ENCODE data around the gene SF3B3.

- TF ChIP-seq, protein P1, sequence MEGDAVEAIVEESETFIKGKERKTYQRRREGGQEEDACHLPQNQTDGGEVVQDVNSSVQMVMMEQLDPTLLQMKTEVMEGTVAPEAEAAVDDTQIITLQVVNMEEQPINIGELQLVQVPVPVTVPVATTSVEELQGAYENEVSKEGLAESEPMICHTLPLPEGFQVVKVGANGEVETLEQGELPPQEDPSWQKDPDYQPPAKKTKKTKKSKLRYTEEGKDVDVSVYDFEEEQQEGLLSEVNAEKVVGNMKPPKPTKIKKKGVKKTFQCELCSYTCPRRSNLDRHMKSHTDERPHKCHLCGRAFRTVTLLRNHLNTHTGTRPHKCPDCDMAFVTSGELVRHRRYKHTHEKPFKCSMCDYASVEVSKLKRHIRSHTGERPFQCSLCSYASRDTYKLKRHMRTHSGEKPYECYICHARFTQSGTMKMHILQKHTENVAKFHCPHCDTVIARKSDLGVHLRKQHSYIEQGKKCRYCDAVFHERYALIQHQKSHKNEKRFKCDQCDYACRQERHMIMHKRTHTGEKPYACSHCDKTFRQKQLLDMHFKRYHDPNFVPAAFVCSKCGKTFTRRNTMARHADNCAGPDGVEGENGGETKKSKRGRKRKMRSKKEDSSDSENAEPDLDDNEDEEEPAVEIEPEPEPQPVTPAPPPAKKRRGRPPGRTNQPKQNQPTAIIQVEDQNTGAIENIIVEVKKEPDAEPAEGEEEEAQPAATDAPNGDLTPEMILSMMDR (IDR thresholded peaks at IDR 0.05) = no peak
- TF ChIP-seq EZH2 (IDR thresholded peaks at IDR 0.05; ENCODE audit: borderline replicate concordance, insufficient read depth, low read depth, low read length, poor library complexity, severe bottlenecking) = no peak
Observed at GRCh38 chr16:70611224-70611598, 87.6 kb downstream of the SF3B3 start.
